ENCODE results near the gene OTX2. TPM values are rescaled to one million over a fixed set of nuclear protein-coding genes. Genes with fewer than 3 reads are reported as not detected.

Gene OTX2
- total RNA-seq, 1 experiment from 2014 or later = not detected

DNA sequence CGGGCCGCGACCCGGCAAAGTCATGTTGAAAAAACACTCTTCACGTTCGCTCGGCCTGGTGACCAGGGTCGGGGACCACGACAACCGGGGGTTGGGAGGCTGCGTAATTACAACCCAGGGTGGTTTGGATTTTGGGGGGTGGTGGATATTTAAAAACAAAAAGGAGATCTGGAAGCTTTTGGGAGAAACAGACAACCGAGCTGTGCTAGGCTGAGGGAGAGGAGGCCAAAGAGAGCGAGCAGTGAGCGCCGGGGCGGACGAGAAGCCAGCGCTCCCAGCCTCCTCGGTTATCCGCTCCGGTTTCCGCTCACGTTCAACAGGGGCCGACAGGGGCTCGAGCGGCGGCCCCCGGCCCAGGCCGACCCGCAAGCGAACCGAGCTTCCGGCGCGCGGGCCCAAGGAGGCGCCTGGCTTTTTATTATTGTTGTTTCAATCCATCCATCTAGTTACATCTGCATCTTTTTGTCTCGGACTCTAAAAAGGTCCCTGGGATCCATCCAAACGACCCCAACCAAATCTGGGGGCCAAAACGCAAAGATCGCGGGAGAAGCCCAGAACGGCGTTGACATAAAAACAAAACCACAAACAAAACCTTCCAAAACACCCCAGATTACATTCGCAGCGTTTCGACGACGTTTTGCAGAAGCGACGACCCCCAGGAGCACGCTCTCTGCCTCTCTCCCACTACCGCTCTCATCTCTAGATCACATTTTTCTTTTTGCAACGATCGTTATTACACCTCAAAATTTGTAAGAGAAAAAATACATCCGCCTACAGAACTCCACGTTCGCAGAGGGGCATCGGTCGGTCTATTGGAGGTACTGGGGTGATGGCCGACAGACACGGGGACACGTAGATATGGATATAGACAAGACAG lies 771 bp downstream of the OTX2 start:
- no peak for TF ChIP-seq RAD21 (IDR thresholded peaks at IDR 0.05; ENCODE audit: low read depth)
- no peak for TF ChIP-seq TCF7L2 (IDR thresholded peaks at IDR 0.05; ENCODE audit: borderline replicate concordance, extremely low read depth, insufficient read depth, insufficient read length)
- no peak for TF ChIP-seq SP1 (IDR thresholded peaks at IDR 0.05; ENCODE audit: low read depth)
- no peak for TF ChIP-seq YY1 (IDR thresholded peaks at IDR 0.05; ENCODE audit: extremely low read depth, insufficient replicate concordance, low read depth, low read length)
- TF ChIP-seq SIN3A (IDR thresholded peaks at IDR 0.05; ENCODE audit: low read depth) = no peak
- TF ChIP-seq JUND (IDR thresholded peaks at IDR 0.05) = no peak
- TF ChIP-seq CBX3 (IDR thresholded peaks at IDR 0.05; ENCODE audit: low read depth) = no peak
- TF ChIP-seq ZNF274 (IDR thresholded peaks at IDR 0.05; ENCODE audit: low read depth, low read length) = no peak
- TF ChIP-seq, protein P1, sequence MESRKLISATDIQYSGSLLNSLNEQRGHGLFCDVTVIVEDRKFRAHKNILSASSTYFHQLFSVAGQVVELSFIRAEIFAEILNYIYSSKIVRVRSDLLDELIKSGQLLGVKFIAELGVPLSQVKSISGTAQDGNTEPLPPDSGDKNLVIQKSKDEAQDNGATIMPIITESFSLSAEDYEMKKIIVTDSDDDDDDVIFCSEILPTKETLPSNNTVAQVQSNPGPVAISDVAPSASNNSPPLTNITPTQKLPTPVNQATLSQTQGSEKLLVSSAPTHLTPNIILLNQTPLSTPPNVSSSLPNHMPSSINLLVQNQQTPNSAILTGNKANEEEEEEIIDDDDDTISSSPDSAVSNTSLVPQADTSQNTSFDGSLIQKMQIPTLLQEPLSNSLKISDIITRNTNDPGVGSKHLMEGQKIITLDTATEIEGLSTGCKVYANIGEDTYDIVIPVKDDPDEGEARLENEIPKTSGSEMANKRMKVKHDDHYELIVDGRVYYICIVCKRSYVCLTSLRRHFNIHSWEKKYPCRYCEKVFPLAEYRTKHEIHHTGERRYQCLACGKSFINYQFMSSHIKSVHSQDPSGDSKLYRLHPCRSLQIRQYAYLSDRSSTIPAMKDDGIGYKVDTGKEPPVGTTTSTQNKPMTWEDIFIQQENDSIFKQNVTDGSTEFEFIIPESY (IDR thresholded peaks at IDR 0.05; ENCODE audit: extremely low read depth, insufficient replicate concordance, low read length) = no peak
- TF ChIP-seq, protein P2, sequence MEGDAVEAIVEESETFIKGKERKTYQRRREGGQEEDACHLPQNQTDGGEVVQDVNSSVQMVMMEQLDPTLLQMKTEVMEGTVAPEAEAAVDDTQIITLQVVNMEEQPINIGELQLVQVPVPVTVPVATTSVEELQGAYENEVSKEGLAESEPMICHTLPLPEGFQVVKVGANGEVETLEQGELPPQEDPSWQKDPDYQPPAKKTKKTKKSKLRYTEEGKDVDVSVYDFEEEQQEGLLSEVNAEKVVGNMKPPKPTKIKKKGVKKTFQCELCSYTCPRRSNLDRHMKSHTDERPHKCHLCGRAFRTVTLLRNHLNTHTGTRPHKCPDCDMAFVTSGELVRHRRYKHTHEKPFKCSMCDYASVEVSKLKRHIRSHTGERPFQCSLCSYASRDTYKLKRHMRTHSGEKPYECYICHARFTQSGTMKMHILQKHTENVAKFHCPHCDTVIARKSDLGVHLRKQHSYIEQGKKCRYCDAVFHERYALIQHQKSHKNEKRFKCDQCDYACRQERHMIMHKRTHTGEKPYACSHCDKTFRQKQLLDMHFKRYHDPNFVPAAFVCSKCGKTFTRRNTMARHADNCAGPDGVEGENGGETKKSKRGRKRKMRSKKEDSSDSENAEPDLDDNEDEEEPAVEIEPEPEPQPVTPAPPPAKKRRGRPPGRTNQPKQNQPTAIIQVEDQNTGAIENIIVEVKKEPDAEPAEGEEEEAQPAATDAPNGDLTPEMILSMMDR (IDR thresholded peaks at IDR 0.05 in 2 of 3, conservative IDR thresholded peaks at IDR 0.05 in 1 of 3; ENCODE audit: borderline replicate concordance in 1 of 3, insufficient read depth in 1 of 3, low read depth in 2 of 3, low read length in 2 of 3) = no peak
- TF ChIP-seq, protein P3, sequence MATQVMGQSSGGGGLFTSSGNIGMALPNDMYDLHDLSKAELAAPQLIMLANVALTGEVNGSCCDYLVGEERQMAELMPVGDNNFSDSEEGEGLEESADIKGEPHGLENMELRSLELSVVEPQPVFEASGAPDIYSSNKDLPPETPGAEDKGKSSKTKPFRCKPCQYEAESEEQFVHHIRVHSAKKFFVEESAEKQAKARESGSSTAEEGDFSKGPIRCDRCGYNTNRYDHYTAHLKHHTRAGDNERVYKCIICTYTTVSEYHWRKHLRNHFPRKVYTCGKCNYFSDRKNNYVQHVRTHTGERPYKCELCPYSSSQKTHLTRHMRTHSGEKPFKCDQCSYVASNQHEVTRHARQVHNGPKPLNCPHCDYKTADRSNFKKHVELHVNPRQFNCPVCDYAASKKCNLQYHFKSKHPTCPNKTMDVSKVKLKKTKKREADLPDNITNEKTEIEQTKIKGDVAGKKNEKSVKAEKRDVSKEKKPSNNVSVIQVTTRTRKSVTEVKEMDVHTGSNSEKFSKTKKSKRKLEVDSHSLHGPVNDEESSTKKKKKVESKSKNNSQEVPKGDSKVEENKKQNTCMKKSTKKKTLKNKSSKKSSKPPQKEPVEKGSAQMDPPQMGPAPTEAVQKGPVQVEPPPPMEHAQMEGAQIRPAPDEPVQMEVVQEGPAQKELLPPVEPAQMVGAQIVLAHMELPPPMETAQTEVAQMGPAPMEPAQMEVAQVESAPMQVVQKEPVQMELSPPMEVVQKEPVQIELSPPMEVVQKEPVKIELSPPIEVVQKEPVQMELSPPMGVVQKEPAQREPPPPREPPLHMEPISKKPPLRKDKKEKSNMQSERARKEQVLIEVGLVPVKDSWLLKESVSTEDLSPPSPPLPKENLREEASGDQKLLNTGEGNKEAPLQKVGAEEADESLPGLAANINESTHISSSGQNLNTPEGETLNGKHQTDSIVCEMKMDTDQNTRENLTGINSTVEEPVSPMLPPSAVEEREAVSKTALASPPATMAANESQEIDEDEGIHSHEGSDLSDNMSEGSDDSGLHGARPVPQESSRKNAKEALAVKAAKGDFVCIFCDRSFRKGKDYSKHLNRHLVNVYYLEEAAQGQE (IDR thresholded peaks at IDR 0.05; ENCODE audit: low read depth) = no peak
- no peak for TF ChIP-seq EZH2phosphoT487 (IDR thresholded peaks at IDR 0.05; ENCODE audit: borderline replicate concordance)
- TF ChIP-seq, protein P4, sequence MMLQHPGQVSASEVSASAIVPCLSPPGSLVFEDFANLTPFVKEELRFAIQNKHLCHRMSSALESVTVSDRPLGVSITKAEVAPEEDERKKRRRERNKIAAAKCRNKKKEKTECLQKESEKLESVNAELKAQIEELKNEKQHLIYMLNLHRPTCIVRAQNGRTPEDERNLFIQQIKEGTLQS (IDR thresholded peaks at IDR 0.05) = no peak
- no peak for TF ChIP-seq POLR2A (IDR thresholded peaks at IDR 0.05; ENCODE audit: borderline replicate concordance, extremely low read depth, insufficient read depth, insufficient read length)
- Histone ChIP-seq H3K9me2 (ENCODE audit: insufficient read depth) (no peaks in the 10 kb centered on the region), H2AFZ (ENCODE audit: low read depth, low read length, poor library complexity, severe bottlenecking) (no peak overlapping the region), H3K36me3 (ENCODE audit: control insufficient read depth in 1 of 2, insufficient read depth in 2 of 2, low read length in 2 of 2) (no peaks in the 10 kb centered on the region), H3K4me3 (replicated peaks in 1 of 2; ENCODE audit: low read depth in 1 of 2, low read length in 2 of 2) (no peak overlapping the region), H3K79me2 (ENCODE audit: insufficient read depth, low read length) (no peaks in the 10 kb centered on the region), H3K9ac (ENCODE audit: low read length) (no peak overlapping the region), H3K4me2 (ENCODE audit: low read length) (no peak overlapping the region), H3K9me3 (ENCODE audit: control insufficient read depth in 1 of 2, insufficient read depth in 1 of 2, low read depth in 1 of 2, low read length in 2 of 2) (no peaks in the 10 kb centered on the region), H4K20me1 (ENCODE audit: insufficient read depth) (no peaks in the 10 kb centered on the region), H3K4me1 (ENCODE audit: control insufficient read depth in 1 of 2, insufficient read depth in 2 of 2, low read length in 2 of 2) (no peaks in the 10 kb centered on the region), H3K27ac (ENCODE audit: low read depth, low read length) (no peak overlapping the region), H3K27me3 (ENCODE audit: insufficient read depth, low read length) (peaks cover 42% of the 10 kb centered on the region)
- BruUV-seq (replicated peaks) = no TSS peak
- intact Hi-C loops (cut with micrococcal nuclease) = no loop called here
- RAD21 ChIA-PET (ENCODE audit: low non-redundant PET in 1 of 2, low total read pairs in 2 of 2, uncharacterized antibody in 2 of 2, unreplicated experiment in 2 of 2) = no interaction called here
- DNase-seq (ENCODE audit: low read depth, low spot score) (no peak), ATAC-seq (no peak)
- POLR2A ChIA-PET = no interaction called here
- CTCF ChIA-PET = no interaction called here
